ENCODE measurements around the gene MAN1C1. TPM values are rescaled to one million over a fixed set of nuclear protein-coding genes. Genes with fewer than 3 reads are reported as not detected.

MAN1C1 gene
- total and polyA plus RNA-seq, 4 donors: 4.6 to 14.7 (median 13.1) TPM

DNA sequence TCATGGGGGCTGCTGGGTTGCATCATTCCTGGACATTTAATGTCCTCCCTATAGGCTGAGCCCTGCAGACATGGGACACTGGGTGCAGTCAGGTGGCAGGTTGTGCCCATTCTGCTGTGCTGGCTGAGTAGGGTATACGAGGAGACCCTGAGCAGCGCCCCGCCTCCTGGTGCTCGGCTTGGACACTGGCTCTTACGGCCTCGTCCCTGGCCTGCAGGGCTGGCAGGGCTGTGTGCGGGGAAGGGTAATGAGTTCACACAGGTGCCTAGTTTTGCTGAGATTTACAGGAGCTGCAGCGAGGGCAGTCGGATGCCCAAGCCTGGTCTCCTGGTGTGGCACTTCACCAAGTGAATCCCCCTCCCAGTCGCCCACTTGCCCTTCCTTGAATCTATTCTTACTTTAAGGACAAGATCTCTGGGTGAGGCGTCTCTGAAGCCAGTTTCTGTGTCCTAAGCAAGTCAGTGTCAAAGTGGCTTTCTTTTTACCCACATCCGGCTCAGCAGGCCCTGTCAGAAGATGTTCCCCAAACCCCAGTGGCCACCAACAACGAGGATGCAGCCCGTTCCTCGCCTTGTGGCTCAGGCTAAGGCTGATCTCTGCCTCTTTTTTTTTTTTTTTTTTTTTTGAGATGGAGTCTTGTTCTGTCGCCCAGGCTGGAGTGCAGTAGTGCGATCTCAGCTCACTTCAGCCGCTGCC lies 73.2 kb downstream of the MAN1C1 start:
- ATAC-seq (ENCODE audit: insufficient read depth, low FRiP score) (no peak), DNase-seq (no peak)
- 92 to 94% methylated on average over 18 of the region's 18 CpGs for WGBS, 2 donors
- Histone ChIP-seq H3K9ac (ENCODE audit: insufficient read depth in 1 of 2, low read length in 2 of 2) (no peak overlapping the region), H3K4me3 (no peak overlapping the region), H3K9me3 (ENCODE audit: control insufficient read depth in 4 of 4, insufficient read depth in 3 of 4, low read length in 3 of 4) (no peaks in the 10 kb centered on the region), H3K27me3 (ENCODE audit: control insufficient read depth in 3 of 3, insufficient read depth in 3 of 3, low read length in 2 of 3) (no peaks in the 10 kb centered on the region), H3K36me3 (ENCODE audit: control insufficient read depth in 4 of 4, insufficient read depth in 4 of 4, low read length in 4 of 4) (no peaks in the 10 kb centered on the region), H3K27ac (ENCODE audit: low read depth in 1 of 2, low read length in 1 of 2) (no peak overlapping the region), H3K4me1 (ENCODE audit: control insufficient read depth in 5 of 5, insufficient read depth in 5 of 5, low read length in 5 of 5) (peaks cover 4 to 47% (median 8%) of the 10 kb centered on the region in 5 donors)
- TF ChIP-seq, protein P1, sequence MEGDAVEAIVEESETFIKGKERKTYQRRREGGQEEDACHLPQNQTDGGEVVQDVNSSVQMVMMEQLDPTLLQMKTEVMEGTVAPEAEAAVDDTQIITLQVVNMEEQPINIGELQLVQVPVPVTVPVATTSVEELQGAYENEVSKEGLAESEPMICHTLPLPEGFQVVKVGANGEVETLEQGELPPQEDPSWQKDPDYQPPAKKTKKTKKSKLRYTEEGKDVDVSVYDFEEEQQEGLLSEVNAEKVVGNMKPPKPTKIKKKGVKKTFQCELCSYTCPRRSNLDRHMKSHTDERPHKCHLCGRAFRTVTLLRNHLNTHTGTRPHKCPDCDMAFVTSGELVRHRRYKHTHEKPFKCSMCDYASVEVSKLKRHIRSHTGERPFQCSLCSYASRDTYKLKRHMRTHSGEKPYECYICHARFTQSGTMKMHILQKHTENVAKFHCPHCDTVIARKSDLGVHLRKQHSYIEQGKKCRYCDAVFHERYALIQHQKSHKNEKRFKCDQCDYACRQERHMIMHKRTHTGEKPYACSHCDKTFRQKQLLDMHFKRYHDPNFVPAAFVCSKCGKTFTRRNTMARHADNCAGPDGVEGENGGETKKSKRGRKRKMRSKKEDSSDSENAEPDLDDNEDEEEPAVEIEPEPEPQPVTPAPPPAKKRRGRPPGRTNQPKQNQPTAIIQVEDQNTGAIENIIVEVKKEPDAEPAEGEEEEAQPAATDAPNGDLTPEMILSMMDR (IDR thresholded peaks at IDR 0.05; ENCODE audit: control extremely low read depth, extremely low read depth): no peak

DNA sequence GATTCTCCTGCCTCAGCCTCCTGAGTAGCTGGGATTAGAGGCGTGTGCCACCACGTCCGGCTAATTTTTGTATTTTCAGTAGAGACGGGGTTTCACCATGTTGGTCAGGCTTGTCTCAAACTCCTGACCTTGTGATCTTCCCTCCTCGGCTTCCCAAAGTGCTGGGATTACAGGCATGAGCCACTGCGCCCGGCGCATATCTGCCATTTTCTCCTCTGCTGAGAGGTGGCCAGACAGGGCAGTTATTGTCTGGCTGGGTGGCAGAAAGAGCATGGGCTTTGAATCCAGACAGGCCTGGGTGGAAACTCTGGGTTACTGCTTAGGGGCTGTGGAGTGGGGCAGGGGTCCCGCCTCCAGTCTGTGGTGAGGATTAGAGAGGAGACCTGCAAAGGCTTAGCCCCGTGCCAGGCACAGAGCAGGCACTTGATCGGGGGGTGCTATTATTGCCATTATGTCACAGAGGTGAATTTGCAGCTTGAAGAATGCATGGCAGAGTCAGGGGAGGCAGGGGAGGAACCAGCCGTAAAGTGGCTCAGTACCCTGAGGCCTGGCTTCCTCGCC lies 73.9 kb downstream of the MAN1C1 start:
- H3K36me3 ChIP-seq (ENCODE audit: control insufficient read depth in 4 of 4, insufficient read depth in 4 of 4, low read length in 4 of 4): no peaks in the 10 kb centered on the region
- H3K9me3 ChIP-seq (ENCODE audit: control insufficient read depth in 4 of 4, insufficient read depth in 3 of 4, low read length in 3 of 4): no peaks in the 10 kb centered on the region
- no peak overlapping the region for H3K9ac ChIP-seq (ENCODE audit: insufficient read depth in 1 of 2, low read length in 2 of 2)
- TF ChIP-seq, protein P1 (IDR thresholded peaks at IDR 0.05; ENCODE audit: control extremely low read depth, extremely low read depth): no peak
- no peak overlapping the region for H3K27ac ChIP-seq (ENCODE audit: low read depth in 1 of 2, low read length in 1 of 2)
- H3K4me3 ChIP-seq: no peak overlapping the region
- H3K27me3 ChIP-seq (ENCODE audit: control insufficient read depth in 3 of 3, insufficient read depth in 3 of 3, low read length in 2 of 3): no peaks in the 10 kb centered on the region
- 95 to 96% methylated on average over 13 of the region's 13 CpGs for WGBS, 2 donors
- DNase-seq (no peak), ATAC-seq (ENCODE audit: insufficient read depth, low FRiP score) (no peak)
- H3K4me1 ChIP-seq (ENCODE audit: control insufficient read depth in 5 of 5, insufficient read depth in 5 of 5, low read length in 5 of 5): peaks cover 3 to 53% (median 8%) of the 10 kb centered on the region in 5 donors

DNA sequence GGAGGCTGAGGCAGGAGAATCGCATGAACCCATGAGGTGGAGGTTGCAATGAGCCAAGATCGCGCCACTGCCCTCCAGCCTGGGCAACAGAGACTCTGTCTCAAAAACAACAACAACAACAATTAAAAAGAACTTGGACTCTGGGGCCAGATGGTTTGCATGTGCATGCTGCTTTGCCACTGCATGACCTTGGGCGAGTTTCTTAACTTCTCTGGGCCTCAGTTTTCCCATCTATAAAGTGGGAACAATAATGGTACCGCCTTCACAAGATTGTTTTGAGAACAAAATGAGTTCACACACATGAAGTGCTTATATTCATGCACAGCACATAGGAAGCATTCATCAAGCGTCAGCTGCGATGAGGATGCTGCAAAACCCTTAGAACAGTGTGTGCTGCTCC lies 74.6 kb downstream of the MAN1C1 start:
- DNase-seq (no peak), ATAC-seq (ENCODE audit: insufficient read depth, low FRiP score) (no peak)
- no peaks in the 10 kb centered on the region for H3K9me3 ChIP-seq (ENCODE audit: control insufficient read depth in 4 of 4, insufficient read depth in 3 of 4, low read length in 3 of 4)
- peaks cover 4 to 55% (median 8%) of the 10 kb centered on the region in 5 donors for H3K4me1 ChIP-seq (ENCODE audit: control insufficient read depth in 5 of 5, insufficient read depth in 5 of 5, low read length in 5 of 5)
- no peaks in the 10 kb centered on the region for H3K27me3 ChIP-seq (ENCODE audit: control insufficient read depth in 3 of 3, insufficient read depth in 3 of 3, low read length in 2 of 3)
- TF ChIP-seq, protein P1 (IDR thresholded peaks at IDR 0.05; ENCODE audit: control extremely low read depth, extremely low read depth): no peak
- no peak overlapping the region for H3K27ac ChIP-seq (ENCODE audit: low read depth in 1 of 2, low read length in 1 of 2)
- H3K36me3 ChIP-seq (ENCODE audit: control insufficient read depth in 4 of 4, insufficient read depth in 4 of 4, low read length in 4 of 4): no peaks in the 10 kb centered on the region
- 97 to 99% methylated on average over 7 of the region's 7 CpGs for WGBS, 2 donors
- H3K4me3 ChIP-seq: no peak overlapping the region
- H3K9ac ChIP-seq (ENCODE audit: insufficient read depth in 1 of 2, low read length in 2 of 2): no peak overlapping the region
